NCI-H2196 treated with DMSO at 0.1 percent for 48 hours (cell line): ENCODE measurements around the gene MTMR10.

Experiments used
- DNase-seq: peaks from one replicate; lab custom pipeline; 2025; ENCODE audit not compliant: unreplicated experiment; lab: John Stamatoyannopoulos, UW

MTMR10 gene

GRCh38 chr15:30962079-30962478 is 29.3 kb downstream of the MTMR10 start:
- no peak for DNase-seq

- DNase-seq: no peak
These were observed 33.2 kb downstream of the MTMR10 start for GRCh38 chr15:30958219-30958618.

GRCh38 chr15:30956216-30957124 is 35.0 kb downstream of the MTMR10 start:
- DNase-seq: no peak

- DNase-seq: no peak
These were observed 36.8 kb downstream of the MTMR10 start for GRCh38 chr15:30954674-30955073.

- DNase-seq: no peak
These were observed 37.6 kb downstream of the MTMR10 start for GRCh38 chr15:30953731-30954378.

GRCh38 chr15:30953183-30953582 is 38.2 kb downstream of the MTMR10 start:
- DNase-seq: no peak

DNA sequence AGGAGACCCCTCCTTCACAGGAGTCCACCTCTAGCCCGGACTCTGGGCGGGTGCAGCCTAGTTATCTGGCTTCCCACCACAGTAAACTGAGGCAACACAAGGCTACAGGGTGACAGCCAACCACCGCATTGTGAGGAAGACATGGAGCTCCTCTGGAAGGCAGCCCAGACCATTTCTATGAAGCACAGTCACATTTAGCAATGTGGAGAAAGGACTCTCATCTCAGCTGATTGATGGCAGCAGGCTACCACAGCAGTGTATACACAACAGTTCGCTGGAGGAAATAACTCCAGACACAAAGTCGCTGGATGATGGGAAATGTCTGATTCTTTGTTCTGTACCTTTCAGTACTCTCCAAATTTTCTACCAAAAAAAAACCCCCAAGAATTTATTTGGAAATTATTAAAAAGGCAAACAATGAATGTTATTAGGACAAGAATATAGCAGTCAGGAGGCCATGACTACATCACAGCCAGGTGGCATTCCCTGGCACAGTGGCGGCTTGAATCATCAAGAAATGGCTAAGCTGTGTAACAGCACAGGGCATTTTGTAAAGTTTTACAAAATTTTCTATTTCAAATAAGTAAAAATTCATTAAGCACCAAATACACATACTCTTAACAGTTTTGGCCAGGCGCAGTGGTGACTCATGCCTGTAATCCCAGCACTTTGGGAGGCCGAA is 47.6 kb downstream of the MTMR10 start:
- no peak for DNase-seq

DNA sequence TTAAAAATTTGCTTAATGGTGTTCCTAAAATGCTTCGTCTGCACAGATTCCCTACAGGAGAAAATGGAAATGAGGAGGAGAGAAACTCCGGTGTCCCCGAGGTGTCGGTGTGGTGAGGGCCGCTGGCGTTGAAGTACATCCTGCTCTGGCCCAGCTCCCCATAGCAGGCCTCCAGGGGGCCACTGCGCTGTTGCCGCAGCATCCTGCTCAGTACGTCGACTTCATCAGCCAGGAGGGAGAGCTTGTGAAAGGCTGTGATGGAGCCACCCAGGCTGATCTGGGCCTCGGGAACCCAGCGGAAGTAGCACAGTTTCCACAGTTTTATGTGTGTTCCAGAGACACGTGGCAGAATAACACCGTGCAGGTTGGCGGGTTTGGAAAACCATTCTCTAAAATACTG is 49.9 kb downstream of the MTMR10 start:
- DNase-seq: no peak

GRCh38 chr15:30940359-30940758 is 51.1 kb downstream of the MTMR10 start:
- no peak for DNase-seq

DNA sequence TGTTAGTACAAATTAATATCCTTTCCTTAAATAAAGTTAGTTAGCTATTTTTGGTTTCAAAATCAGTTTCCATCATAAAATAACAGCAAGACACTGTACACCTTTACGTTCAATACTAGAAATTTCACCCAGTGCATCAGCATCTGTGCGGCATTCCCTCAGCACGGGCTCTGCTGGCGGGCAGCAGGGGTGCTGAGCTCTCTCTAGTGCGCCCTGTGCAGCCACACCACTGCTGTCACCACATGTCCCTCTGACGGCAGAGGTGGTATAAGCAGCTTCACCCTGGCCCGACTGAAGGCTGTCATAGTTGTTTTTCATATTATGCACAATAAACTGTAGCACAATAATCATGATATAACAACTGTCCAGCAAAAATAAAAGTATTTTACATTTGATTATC is 52.3 kb downstream of the MTMR10 start:
- no peak for DNase-seq

- no peak for DNase-seq
These were observed 58.1 kb downstream of the MTMR10 start for GRCh38 chr15:30933293-30933692.

DNA sequence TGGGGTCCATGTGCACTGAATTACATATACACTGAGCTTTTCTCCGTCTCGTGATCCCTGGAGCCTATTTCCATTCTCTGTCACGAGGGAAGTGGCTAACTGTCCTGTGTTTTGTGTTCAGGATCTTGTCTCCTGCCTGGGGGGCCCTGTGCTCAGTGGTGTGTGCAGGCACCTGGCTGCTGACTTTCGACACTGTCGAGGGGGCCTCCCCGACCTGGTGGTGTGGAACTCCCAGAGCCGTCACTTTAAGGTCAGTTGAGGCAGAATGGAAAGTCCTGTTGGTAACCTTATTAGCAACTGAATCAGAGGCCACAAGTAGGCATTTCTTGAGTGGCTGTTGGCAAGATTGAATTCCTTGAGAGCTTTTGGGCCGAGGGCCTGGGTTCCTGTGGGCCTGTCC is 61.0 kb downstream of the MTMR10 start:
- DNase-seq: no peak

- DNase-seq: no peak
These were observed 61.4 kb downstream of the MTMR10 start for GRCh38 chr15:30929982-30930381.

GRCh38 chr15:30929064-30929669 is 62.3 kb downstream of the MTMR10 start:
- DNase-seq: no peak

- DNase-seq: no peak
These were observed 63.4 kb downstream of the MTMR10 start for GRCh38 chr15:30928076-30928475.

GRCh38 chr15:30927148-30927761 is 64.2 kb downstream of the MTMR10 start:
- DNase-seq: no peak

DNA sequence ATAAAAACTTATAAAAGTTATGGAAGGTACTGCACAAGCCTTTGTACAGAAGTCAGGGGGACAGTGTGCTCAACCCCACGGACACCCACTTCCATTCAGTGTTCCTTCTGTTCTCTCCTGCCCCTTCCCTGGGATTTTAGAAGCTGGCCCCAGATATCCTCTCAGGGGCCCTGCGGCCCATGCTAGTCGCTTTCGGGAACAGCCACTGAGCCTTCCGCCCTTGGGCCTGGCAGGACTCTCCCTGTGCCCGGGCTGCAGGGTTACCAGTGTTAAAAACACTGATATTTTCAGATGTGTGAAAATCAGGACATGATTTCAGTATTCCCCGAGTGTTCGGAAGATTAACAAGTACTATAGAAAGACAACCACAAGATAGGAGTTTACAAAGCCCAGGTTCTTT is 65.3 kb downstream of the MTMR10 start:
- DNase-seq: no peak

DNA sequence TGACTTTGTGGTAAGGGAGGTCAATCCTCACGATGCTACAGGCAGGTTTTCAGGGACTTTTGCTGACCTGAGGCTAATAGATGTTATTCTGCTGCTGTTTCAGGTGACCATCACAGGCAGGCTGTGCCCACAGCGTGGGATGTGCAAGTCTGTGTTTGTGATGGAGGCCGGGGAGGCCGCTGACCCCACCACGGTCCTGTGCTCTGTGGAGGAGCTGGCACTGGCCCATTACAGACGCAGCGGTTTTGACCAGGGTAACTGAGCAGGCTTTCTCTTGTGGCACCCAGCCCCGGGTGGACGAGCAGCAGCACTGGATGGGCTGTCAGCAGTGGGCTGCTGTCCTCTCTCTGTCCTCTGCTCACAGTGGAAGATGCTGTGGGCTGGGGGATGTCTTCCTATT is 65.7 kb downstream of the MTMR10 start:
- no peak for DNase-seq

GRCh38 chr15:30924353-30924752 is 67.1 kb downstream of the MTMR10 start:
- DNase-seq: no peak

GRCh38 chr15:30923429-30923828 is 68.0 kb downstream of the MTMR10 start:
- DNase-seq: no peak
